ENCODE data around the gene ARSJ. TPM values are rescaled to one million over a fixed set of nuclear protein-coding genes. Genes with fewer than 3 reads are reported as not detected.

The ARSJ gene
- total RNA-seq, 1 donor from 2014 or later: 9.5 TPM

DNA sequence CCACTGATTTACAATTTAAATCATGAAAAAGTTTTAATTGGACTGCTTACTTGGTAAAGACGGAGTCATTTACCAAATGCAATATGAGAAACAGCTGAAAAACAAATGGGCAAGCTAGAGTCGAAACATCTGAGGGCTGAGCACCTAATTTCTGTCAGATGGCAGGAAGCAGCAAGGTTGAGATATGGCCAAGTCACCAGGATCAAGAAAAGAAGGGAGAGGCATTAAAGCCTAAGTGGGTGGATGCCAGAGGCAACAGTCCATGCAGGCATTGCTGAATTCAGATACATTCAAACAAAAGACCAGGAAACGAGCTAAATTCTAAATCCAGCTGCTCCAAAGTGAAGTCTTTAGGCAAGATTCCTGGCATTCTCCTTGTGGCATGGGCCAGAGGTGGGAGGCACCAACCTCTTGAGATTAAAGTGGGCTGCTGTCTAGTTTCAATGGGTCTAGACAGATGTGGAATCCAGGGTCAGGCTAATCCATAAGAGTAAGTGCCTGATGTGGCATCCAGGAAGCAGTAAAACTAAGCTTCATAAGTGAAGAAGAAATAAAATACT, 8.0 kb upstream of the ARSJ start:
- DNase-seq: no peak

DNA sequence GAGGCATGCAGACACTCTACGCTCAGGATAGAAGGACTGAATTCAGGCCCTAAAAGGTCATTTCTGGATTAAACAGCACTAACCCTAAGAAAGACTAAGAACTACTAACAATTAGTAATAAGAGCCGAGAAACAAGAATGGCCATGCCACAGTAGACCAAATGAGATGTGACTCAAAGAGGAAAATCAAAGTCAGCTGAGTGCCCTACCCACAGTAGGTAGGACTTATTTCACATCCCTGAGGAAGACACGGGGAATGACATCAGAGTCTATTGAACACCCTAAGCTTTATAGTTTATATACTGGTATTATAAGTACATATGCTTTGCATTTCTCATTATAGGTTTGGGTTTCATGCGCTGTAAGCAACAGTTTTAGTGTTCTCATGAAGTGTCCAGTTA, 2.7 kb upstream of the ARSJ start:
- no peak for DNase-seq

DNA sequence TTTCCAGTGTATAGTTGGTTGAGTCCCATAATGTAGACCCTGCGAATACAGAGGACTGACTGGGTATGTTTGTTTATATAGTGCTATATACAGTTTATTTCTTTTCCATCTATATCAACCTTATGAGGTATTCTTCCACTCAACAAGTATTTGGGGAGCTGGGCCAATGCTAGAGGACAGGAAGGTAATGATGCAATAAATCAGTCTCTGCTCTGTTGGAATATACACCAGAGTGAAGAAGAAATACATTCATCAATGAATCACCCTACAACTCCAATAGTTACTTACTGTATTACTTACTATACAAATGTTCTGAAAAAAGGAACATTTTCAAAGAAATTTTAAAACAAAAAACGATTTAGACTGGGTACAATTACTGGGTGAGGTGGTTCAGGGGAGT, 2.1 kb upstream of the ARSJ start:
- DNase-seq: no peak

DNA sequence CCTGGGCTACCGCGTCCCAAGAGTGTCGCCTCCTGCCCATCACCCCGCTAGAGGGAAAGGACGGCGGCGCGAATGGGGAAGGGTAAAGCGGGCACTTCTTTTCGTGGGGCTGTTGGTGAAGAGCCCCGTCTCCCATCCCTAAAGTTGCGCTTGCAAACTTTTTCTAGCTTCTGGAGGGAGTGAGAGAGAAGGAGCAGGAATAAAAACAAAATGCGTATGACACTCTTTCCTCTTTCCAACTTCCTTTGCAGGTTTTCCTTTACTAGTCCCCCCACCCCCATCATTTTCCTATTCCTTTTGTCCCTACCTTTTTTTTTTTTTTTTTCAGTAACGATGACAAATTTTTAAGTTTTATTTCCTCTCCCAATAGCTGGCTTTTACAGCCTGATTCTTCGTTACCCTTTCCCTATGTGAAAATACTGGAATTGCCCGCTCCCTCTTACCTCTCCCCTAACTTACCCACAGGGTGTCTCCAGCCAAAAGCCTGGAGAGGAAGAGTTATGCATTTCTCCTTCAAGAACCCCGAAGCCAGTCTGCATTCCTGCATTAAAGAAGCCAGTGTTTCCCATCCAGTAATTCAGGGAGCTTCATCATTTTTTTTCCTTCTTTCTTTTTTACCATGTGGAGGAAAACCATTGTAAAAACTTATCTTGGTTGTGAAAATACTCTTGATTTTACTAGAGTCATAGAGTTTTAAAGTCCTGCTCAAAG, 613 bp upstream of the ARSJ start:
- no peak for DNase-seq

DNA sequence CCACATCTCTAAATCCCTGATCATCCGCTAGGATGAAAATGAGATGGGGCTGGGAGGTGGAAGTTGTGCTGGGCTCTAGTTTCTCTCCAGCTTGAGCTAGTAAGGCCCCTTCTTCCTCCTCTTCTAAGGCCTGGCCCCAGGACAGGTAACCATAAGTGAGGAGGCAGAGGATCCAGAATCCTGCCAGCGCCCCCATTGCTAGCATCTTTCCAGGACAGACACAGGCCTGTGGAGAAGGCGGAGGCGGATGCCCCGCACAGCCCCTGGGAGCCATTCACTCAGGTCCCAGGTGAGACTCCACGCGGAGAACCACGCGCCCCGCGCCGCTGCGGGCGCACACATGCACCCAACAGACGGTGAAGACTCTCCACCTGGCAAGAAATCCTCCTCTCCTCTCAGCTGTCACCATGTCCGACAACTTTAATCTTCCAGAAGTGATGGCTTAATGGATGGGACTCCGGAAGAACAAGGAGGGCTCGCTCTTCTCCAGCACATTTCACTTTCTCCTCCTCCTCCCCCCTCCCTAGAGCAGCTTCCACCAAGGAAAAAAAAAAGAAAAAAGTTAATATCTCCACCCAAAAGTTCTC, 793 bp downstream of the ARSJ start:
- peak; percentile 45 for DNase-seq

DNA sequence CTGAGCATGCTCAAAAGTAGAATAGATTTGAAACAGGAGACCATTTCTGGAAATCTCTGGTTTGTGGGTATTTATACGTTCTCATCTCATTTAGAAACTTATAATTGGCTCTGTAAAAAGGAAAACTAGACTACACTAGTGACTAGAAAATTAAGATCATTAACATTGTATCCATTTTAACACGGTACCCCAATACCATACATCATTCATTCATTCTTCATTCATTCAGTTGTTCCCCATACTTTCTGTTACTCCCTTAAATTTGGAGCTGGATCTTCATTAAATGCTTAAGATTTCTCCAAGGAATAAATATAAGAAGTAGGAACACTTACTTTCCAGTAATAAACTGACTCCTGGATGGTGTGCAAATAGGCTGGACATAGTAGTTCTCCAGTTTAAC, 1.3 kb downstream of the ARSJ start:
- DNase-seq: no peak

DNA sequence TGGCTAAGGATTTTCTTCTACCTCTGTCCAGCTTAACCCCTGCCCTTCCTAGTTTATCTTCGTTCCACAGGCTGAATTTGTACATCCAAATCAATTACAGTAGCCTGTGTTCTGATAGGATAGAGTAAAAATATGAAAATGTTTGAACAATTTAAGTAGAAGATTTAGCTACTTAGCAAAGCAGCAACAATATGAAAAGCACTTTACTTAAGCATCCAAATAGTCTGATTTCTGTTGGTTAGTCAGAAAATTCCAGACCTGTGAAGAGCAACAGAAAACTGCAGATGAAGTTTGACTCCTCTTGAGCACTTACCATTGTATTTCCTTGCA, 2.0 kb downstream of the ARSJ start:
- DNase-seq: no peak

DNA sequence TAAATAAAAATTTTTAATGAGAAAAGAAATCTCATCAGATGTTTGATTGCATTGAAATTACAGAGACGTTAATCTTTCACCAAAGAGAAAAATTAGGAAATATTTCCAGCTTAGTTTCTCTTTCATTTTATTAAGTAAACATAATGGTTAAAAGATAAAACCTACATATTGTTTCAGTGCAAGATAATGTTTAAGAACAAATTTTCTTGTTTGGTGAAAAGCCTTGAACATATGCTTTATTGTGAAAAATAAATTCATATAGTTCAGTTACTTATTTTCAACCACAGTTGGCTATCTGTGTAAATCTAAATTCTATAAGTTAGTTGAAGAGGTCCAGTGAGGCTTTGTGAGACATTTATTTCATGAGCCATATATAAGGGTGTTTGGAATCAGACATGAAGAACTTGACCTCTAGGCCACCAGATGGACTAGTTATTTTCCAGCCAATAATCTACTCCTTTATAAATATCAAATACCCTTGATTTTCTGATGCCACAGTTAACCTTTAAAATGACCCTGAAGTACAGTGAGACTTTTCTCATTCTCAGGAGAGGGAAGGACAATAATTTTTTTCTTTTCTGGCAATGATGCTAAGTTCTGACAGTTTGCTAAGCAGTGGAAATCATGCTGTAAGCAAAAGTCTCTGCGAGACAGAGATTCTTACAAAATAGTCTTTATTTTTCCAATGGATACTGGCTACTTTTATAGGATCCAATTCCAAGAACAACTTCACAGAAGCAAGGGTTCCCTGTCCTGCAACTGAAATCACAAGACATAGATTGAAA, 2.5 kb downstream of the ARSJ start:
- DNase-seq: no peak

DNA sequence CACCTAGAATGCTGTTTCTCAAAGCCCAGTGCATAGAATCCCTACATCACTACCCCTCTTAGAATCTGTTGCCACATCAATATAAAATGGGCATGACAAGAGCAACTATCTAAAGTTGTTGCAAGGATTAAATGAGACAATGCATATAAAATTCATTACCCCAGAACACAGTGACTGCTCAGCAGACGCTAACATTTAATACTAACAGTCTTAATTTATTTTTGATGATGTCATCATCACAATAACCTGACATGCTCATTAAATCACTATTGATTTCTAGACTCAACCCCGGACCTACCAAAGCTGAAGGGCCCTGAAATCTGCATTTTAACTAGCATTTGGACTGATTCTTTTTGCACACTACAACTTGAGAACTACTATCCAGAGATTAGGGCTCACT, 3.9 kb downstream of the ARSJ start:
- no peak for DNase-seq

DNA sequence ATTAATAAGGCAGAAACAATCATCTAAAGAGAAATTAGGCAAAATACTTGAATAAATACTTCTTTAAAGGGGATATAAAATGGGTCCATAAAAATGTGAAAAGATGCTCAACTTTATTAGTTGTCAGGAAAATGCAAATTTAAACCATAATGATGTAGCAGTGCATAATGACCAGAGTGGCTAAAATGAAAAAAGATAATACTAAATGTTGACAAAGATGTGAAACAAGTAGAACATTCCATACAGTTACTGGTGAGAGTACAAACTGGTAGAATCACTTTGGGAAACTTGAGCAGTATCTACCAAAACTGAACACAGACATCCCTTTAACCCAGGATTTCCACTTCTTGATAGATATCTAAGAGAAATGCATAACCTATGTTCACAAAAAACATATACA, 5.0 kb downstream of the ARSJ start:
- DNase-seq: no peak

DNA sequence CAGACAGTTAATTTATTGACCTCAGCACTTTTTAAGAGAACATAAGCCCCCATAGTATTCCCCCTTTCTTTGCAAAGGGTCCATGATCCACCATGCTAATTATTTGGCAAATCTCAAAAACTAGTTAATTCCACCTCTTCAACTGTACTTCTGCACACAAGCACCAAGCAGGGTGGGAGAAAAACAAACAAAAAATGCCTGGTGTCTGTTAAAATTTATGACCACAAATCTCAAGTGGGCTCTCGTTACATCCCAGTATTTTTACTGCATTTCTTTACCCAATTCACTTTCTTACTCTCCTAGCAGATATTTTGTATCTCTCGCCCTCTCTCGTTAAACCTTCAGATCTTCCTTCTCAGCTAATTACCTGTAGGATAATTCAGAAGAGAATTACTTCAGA, 6.1 kb downstream of the ARSJ start:
- DNase-seq: no peak

DNA sequence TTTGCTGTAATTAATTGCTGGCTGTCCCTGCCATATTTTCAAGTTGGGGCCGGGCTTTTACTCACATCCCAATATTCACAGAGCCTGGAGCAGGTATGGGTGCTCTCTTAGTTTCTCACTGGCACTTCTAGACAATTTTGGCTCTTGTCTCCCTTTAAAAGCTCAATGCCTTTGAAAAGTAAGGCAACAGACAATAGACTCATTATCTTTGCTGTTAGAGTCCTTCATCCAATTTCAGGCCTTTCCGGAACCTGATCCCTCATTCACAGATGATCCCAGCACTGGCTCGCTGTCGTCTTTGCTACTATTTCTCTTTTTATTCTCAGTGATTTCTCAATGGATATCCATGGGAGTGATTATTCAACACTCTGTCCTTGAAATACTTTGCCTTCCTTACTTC, 6.7 kb downstream of the ARSJ start:
- DNase-seq: no peak

DNA sequence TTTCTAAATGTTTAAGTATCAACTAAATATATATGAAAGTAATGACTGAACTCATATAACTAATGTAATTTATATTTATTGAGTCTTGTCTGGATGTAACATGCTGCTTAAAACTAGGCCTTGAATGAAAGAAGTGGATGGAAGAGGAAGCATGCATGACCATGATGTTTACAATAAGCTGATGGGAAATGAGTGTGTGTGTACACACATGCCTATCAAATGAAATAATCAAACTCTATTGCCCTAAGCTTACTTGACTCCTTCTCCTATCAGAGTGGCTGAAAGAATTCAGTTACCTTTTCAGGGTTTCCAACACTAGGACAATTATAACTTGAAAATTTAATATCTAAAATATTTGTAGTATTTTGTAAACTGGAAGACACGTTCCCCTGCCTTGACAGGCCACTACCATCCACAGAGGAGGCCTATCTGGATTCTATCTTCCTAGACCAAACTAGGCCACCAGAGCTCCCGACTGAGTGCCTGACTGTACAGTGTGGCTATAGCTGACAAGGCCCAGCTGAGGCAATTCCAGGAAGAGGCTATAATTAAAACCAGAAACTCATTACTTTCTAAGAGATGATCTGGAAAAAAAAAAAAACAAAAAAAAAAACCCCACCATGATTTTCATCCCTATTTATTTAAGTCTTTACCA, 7.6 kb downstream of the ARSJ start:
- DNase-seq: no peak

DNA sequence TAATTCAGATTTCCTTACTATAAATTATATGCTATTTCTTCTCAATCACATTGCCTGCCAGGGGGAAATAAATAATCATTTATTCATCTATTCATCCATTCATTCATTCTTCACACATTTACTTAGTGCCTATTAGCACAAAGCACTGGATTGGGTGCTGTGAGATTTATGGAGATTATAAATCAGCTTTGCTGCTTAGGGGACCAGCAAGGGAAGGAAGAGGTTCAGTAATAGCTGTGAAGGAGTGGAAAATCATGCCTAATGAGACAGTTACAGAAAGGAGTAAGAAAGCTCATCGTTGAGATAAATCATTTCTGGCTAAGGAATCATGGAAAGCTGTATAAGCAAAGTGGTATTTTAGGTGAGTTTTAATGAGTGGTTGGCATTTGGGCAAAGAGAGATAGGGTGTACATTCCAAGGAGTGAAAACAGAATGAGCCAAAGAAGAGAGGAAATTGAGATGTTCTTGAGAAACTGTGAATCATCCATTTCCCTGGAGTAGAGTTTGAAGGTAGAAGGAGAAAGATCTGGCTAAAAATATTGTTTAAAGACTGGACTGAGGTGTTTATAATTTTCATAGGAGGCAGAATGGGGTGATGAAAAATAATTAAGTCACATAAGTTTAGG, 9.6 kb downstream of the ARSJ start:
- no peak for DNase-seq

DNA sequence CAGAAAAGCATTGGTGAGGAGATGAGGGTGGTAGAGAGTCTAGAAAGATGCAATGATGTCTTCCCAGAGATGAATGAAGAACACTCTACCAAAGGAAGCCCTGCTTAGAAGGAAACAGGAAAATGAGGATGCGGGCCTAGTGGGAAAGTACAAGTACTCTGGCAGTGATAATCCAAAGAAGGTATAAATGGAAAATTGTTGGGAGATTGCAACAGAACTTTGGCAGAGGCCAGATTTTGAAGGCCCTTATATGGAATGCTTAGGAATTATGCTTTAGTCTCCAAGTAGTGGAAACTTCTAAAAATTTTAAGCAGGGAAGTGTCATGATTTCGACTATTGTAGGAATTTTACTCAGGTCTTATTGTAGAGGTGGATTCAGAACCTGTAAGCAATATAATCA, 11.0 kb downstream of the ARSJ start:
- no peak for DNase-seq

DNA sequence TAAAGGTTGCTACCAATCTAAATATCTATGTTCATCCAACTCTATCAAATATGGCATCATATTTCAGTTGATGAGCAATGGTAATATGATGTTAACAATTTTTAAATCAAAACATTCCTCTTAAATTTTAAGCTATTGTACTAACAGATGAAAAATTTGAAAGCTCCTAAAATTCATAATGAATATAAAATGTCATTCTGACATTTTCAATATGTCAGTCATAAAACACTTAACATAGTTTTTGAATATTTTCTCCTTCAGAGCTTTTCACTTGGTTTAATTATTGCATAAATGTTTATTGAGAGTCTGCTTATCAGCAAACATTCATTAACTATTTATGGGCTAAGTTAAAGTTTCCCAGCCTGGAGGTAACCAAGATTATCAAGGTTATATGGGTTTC, 11.8 kb downstream of the ARSJ start:
- no peak for DNase-seq

DNA sequence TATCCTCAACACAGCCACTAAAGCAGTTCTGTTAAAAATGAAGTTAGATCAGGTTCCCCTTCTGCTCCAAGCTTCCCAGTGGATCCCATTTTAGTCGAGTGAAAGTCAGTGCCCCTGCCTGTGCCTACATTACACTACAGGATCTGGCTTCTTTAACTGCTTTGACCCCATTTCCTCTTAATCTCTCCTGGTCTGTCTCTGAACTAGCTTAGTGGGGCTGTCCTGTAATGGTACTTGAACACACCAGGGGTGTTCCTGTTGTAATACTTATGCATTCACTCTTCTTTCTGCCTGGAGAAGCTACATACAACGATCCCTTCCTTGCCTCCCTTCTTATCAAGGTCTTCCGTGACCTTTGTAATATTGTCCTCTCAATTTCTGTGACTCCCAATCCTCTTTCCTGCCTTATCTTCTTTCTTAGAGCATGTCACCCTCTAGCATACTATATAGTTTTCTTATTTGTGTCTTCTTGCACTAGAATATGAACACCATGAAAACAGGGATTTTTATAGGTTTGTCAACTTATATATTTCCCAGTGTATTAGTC, 16.7 kb downstream of the ARSJ start:
- no peak for DNase-seq

DNA sequence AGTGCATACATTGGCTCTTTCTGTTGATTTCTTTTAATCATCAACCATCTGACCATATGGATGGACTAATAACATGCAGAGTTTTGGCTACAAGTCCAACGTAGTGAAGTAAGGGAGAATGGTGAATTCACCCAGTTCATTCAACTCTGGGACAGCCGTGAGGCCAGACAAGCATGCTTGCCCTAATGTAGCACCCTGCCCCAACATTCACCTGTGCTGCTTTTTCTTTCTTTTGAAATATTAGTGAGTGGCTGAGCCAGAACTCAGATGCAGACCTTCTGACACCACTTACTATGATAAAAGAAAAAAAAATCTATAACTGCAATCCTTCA, 17.5 kb downstream of the ARSJ start:
- no peak for DNase-seq

DNA sequence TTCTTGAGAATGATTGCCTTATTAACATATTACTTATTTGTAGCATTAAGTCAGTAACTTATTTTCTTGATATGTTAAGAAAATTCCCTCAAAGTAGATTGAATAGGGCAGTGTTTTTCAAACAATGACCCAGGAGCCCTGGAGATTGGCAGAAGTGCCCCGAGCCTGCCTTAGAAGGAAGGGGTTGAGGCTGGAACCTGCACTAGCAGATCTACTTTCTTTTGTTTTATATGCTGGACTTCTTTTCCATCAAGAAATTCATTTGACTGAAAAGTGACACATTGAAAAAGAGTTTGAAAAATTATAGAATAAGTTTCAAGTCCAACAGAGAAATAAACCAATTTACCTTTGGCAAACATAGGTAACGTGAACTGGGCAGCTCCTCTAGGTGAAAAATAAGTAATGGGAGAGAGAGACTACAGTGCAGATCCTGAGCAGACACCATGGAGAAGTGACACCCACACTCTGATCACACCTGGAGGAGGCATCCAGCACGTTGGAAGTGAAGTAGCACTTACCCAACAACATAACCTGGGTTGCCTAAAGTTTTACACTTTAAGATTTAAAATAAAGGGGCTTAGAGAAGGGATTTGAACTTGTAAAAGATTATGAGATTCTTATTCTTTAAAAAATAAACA, 18.6 kb downstream of the ARSJ start:
- no peak for DNase-seq

DNA sequence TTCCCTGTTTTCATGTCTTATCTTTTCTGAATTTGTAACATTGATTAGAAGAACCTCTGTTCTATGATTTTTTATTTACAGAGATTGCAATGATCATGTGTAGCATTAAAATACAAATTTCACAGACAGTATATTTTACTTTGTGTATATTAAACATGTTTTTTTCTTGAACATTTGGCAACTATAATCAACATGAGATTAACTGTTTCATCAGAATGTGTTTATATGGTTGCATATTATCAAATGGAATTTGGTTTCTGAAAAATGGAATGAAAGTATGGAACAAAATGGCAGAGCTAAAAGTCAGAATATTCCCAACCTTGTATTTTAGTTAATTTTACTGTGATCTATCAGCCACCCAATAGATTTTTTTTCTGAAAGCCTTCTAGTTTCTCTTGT, 19.9 kb downstream of the ARSJ start:
- no peak for DNase-seq

DNA sequence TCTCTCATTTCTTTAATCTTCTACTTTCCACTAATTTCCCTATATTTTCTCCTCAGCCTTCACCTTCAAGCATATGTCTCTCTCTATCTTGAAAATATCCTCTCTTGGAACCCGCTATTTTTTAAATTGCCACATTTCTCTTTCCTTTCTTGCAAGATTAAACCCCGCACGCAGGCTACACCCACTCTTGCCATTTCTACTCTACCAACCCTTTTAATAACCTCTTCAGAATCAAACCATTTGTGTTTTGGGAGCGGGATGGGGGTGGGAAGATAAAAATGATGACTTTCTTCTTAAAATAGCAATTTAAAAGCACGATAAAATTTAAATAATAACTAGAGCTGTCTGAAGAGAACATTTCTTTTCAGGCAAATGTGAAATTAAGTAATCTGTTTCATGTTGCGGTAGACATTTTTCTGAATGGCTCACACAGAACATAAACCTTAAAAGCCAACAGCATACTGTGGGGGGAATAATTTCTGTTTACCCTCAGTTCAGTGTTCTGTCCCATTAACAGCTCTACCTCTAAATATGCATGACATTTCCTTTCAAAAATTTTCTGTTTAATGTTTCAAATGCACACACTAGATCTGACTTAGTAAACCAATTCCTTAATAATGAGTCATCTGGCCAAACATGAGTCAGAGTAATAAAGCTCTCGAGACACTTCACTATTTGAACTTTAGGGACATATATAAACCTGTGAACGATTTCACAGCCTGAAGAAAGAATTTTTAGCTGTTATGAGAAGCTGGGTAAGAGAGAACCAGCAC, 20.5 kb downstream of the ARSJ start:
- DNase-seq: peak; percentile 47

Measured in tongue (tissue), 2 donors.